Progenitor cell of endocrine pancreas (in vitro differentiated cells): Measurements from ENCODE around the gene WFIKKN2. TPM values are rescaled to one million over a fixed set of nuclear protein-coding genes. Genes with fewer than 3 reads are reported as not detected.

ENCODE experiments used
- DNase-seq: peaks from one replicate; pipeline ENCODE4 v3.0.0; 2021; ENCODE audit warnings: low spot score; ENCODE audit not compliant: unreplicated experiment
- H3K27ac Mint-ChIP-seq: 2 replicates; pipeline ENCODE4 v1.8.0; 2021; ENCODE audit warnings: mild to moderate bottlenecking, moderate library complexity, mixed read lengths
- H3K27me3 Mint-ChIP-seq: 2 replicates; pipeline ENCODE4 v1.8.0; 2021; ENCODE audit warnings: mixed read lengths
- H3K36me3 Mint-ChIP-seq: 2 replicates; pipeline ENCODE4 v1.8.0; 2022; ENCODE audit warnings: mixed read lengths; ENCODE audit not compliant: insufficient read depth
- H3K4me1 Mint-ChIP-seq: 2 replicates; pipeline ENCODE4 v1.8.0; 2021; ENCODE audit warnings: low read depth, mixed read lengths
- H3K4me3 Mint-ChIP-seq: 2 replicates; pipeline ENCODE4 v1.8.0; 2021; ENCODE audit warnings: low read depth, mild to moderate bottlenecking, moderate library complexity, mixed read lengths
- H3K9me3 Mint-ChIP-seq: 2 replicates; pipeline ENCODE4 v1.8.0; 2021; ENCODE audit warnings: low read depth, mixed read lengths
- CTCF ChIP-seq: fragments of 200-600 bp; sonication (generic); IDR thresholded peaks from one replicate; pipeline ENCODE4 v1.5.0; 2021; ENCODE audit warnings: antibody characterized with exemption, mild to moderate bottlenecking; ENCODE audit not compliant: unreplicated experiment
- total RNA-seq: library from RNA; stranded (reverse); gene quantifications from 2 replicates; pipeline ENCODE4 v1.2.1, GENCODE V29; 2021

WFIKKN2 gene
- total RNA-seq, 1 donor from 2014 or later: not detected

- Mint-ChIP-seq H3K27me3 (no peaks in the 10 kb centered on the region), H3K27ac (peak overlapping the region; percentile 20), H3K36me3 (no peaks in the 10 kb centered on the region), H3K4me3 (no peak overlapping the region), H3K4me1 (peaks cover 4% of the 10 kb centered on the region), H3K9me3 (no peaks in the 10 kb centered on the region)
- no peak for DNase-seq
- peak; percentile 11 for TF ChIP-seq CTCF
Observed at GRCh38 chr17:50806141-50806643, 29.2 kb upstream of the WFIKKN2 start.

GRCh38 chr17:50807009-50807408 is 28.4 kb upstream of the WFIKKN2 start:
- no peaks in the 10 kb centered on the region for H3K36me3 Mint-ChIP-seq
- no peak for TF ChIP-seq CTCF
- no peak for DNase-seq
- H3K4me1 Mint-ChIP-seq: peaks cover 4% of the 10 kb centered on the region
- H3K9me3 Mint-ChIP-seq: no peaks in the 10 kb centered on the region
- no peak overlapping the region for H3K4me3 Mint-ChIP-seq
- no peaks in the 10 kb centered on the region for H3K27me3 Mint-ChIP-seq
- H3K27ac Mint-ChIP-seq: no peak overlapping the region

GRCh38 chr17:50807675-50808074 is 27.7 kb upstream of the WFIKKN2 start:
- Mint-ChIP-seq H3K27me3 (no peaks in the 10 kb centered on the region), H3K9me3 (no peaks in the 10 kb centered on the region), H3K4me1 (peaks cover under 1% of the 10 kb centered on the region), H3K36me3 (no peaks in the 10 kb centered on the region), H3K4me3 (no peak overlapping the region), H3K27ac (no peak overlapping the region)
- DNase-seq: no peak
- TF ChIP-seq CTCF: no peak

- TF ChIP-seq CTCF: no peak
- no peaks in the 10 kb centered on the region for H3K9me3 Mint-ChIP-seq
- no peaks in the 10 kb centered on the region for H3K4me1 Mint-ChIP-seq
- no peak overlapping the region for H3K4me3 Mint-ChIP-seq
- no peak overlapping the region for H3K27ac Mint-ChIP-seq
- no peaks in the 10 kb centered on the region for H3K36me3 Mint-ChIP-seq
- H3K27me3 Mint-ChIP-seq: no peaks in the 10 kb centered on the region
- DNase-seq: no peak
Observed at GRCh38 chr17:50808413-50808812, 27.0 kb upstream of the WFIKKN2 start.

DNA sequence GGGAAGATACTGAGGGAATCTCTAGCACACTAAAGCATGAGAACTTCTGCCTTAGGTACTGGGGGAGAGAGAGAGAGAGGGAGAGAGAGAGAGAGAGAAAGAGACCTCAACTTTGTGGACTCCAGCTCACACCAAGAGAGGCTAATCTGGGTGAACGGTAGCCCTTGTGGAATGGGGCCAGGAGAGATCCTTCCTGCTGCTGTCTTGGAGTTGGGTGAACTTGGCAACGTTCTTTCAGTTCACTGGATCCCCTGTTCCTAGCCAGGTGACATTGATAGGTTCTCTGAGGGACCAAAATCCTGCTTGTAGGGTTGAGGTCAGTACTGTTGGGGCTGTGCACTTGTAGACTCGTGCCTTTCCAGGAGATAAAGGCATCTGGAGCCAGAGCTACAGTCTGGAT is 26.5 kb upstream of the WFIKKN2 start:
- TF ChIP-seq CTCF: no peak
- H3K27me3 Mint-ChIP-seq: no peaks in the 10 kb centered on the region
- no peaks in the 10 kb centered on the region for H3K9me3 Mint-ChIP-seq
- no peaks in the 10 kb centered on the region for H3K36me3 Mint-ChIP-seq
- no peak overlapping the region for H3K27ac Mint-ChIP-seq
- no peaks in the 10 kb centered on the region for H3K4me1 Mint-ChIP-seq
- no peak for DNase-seq
- H3K4me3 Mint-ChIP-seq: no peak overlapping the region
